Memory B cell (primary cell): ENCODE measurements around the gene CCDC17.

ENCODE experiments used
- ATAC-seq: fragments of 150-1000 bp; cut with Tn5 transposase; 2 replicates; pipeline ENCODE4 v1.10.0; 2021; ENCODE audit warnings: low read depth, mild to moderate bottlenecking, moderate library complexity
- DNase-seq, 2 donors: peaks; one replicate each; pipeline ENCODE4 v3.0.0; 2022; ENCODE audit warnings: low spot score in 2 of 2
- H3K27ac Mint-ChIP-seq: one replicate; pipeline ENCODE4 v1.8.0; 2022; ENCODE audit warnings: mild to moderate bottlenecking, moderate library complexity, mixed read lengths
- H3K27me3 Mint-ChIP-seq: one replicate; pipeline ENCODE4 v1.8.0; 2022; ENCODE audit warnings: mixed read lengths
- H3K36me3 Mint-ChIP-seq: one replicate; pipeline ENCODE4 v1.8.0; 2022; ENCODE audit warnings: mild to moderate bottlenecking, mixed read lengths
- H3K4me1 Mint-ChIP-seq: one replicate; pipeline ENCODE4 v1.8.0; 2022; ENCODE audit warnings: mixed read lengths
- H3K4me3 Mint-ChIP-seq: one replicate; pipeline ENCODE4 v1.8.0; 2022; ENCODE audit warnings: mild to moderate bottlenecking, moderate library complexity, mixed read lengths
- H3K9me3 Mint-ChIP-seq: one replicate; pipeline ENCODE4 v1.8.0; 2022; ENCODE audit warnings: mixed read lengths

CCDC17 gene

GRCh38 chr1:45643978-45644377, 20.1 kb upstream of the CCDC17 start:
- H3K36me3 Mint-ChIP-seq, result peaks cover 23% of the 10 kb centered on the region

GRCh38 chr1:45643321-45643720, 19.5 kb upstream of the CCDC17 start:
- Mint-ChIP-seq H3K27me3 (no peaks in the 10 kb centered on the region), H3K27ac (no peak overlapping the region), H3K4me3 (no peak overlapping the region), H3K4me1 (peaks cover 8% of the 10 kb centered on the region), H3K36me3 (peaks cover 22% of the 10 kb centered on the region), H3K9me3 (no peaks in the 10 kb centered on the region)
- ATAC-seq (no peak), DNase-seq (no peak)

More at GRCh38 chr1:45643978-45644377, 20.1 kb upstream of the CCDC17 start:
- Mint-ChIP-seq H3K27me3 (no peaks in the 10 kb centered on the region), H3K9me3 (no peaks in the 10 kb centered on the region), H3K4me3 (no peak overlapping the region), H3K27ac (no peak overlapping the region), H3K4me1 (peaks cover 8% of the 10 kb centered on the region)
- DNase-seq, result no peak
- no peak for ATAC-seq

GRCh38 chr1:45640293-45640692, 16.4 kb upstream of the CCDC17 start:
- H3K36me3 Mint-ChIP-seq, result peaks cover 21% of the 10 kb centered on the region
- DNase-seq, result no peak
- H3K27me3 Mint-ChIP-seq, result no peaks in the 10 kb centered on the region
- peaks cover 2% of the 10 kb centered on the region for H3K4me1 Mint-ChIP-seq
- H3K27ac Mint-ChIP-seq, result no peak overlapping the region
- H3K9me3 Mint-ChIP-seq, result no peaks in the 10 kb centered on the region
- no peak overlapping the region for H3K4me3 Mint-ChIP-seq
- ATAC-seq, result no peak

GRCh38 chr1:45635211-45635610, 11.4 kb upstream of the CCDC17 start:
- no peak for DNase-seq
- H3K9me3 Mint-ChIP-seq, result no peaks in the 10 kb centered on the region
- no peak overlapping the region for H3K27ac Mint-ChIP-seq
- no peak overlapping the region for H3K4me3 Mint-ChIP-seq
- H3K36me3 Mint-ChIP-seq, result peaks cover 24% of the 10 kb centered on the region
- H3K4me1 Mint-ChIP-seq, result no peaks in the 10 kb centered on the region
- no peak for ATAC-seq
- no peaks in the 10 kb centered on the region for H3K27me3 Mint-ChIP-seq

- Mint-ChIP-seq H3K36me3 (peaks cover 31% of the 10 kb centered on the region), H3K27me3 (no peaks in the 10 kb centered on the region), H3K4me1 (no peaks in the 10 kb centered on the region), H3K27ac (no peak overlapping the region), H3K9me3 (no peaks in the 10 kb centered on the region), H3K4me3 (no peak overlapping the region)
- DNase-seq (no peak), ATAC-seq (no peak)
Measured at GRCh38 chr1:45630429-45630828, 6.6 kb upstream of the CCDC17 start.

- peaks cover 28% of the 10 kb centered on the region for H3K36me3 Mint-ChIP-seq
- no peak for DNase-seq
- no peaks in the 10 kb centered on the region for H3K9me3 Mint-ChIP-seq
- no peak for ATAC-seq
- H3K4me3 Mint-ChIP-seq, result no peak overlapping the region
- no peaks in the 10 kb centered on the region for H3K4me1 Mint-ChIP-seq
- no peaks in the 10 kb centered on the region for H3K27me3 Mint-ChIP-seq
- H3K27ac Mint-ChIP-seq, result no peak overlapping the region
Measured at GRCh38 chr1:45629035-45629434, 5.2 kb upstream of the CCDC17 start.

- no peaks in the 10 kb centered on the region for H3K4me1 Mint-ChIP-seq
- H3K4me3 Mint-ChIP-seq, result no peak overlapping the region
- no peaks in the 10 kb centered on the region for H3K27me3 Mint-ChIP-seq
- ATAC-seq (no peak), DNase-seq (no peak)
- H3K9me3 Mint-ChIP-seq, result no peaks in the 10 kb centered on the region
- peaks cover 13% of the 10 kb centered on the region for H3K36me3 Mint-ChIP-seq
- H3K27ac Mint-ChIP-seq, result no peak overlapping the region
Measured at GRCh38 chr1:45622524-45623394, 1.1 kb downstream of the CCDC17 start.

- Mint-ChIP-seq H3K27me3 (no peaks in the 10 kb centered on the region), H3K4me3 (no peak overlapping the region), H3K36me3 (peaks cover 19% of the 10 kb centered on the region), H3K4me1 (no peaks in the 10 kb centered on the region), H3K9me3 (no peaks in the 10 kb centered on the region), H3K27ac (no peak overlapping the region)
- DNase-seq (no peak), ATAC-seq (no peak)
Measured at GRCh38 chr1:45621895-45622523, 1.8 kb downstream of the CCDC17 start.

- Mint-ChIP-seq H3K4me1 (no peaks in the 10 kb centered on the region), H3K9me3 (no peaks in the 10 kb centered on the region), H3K27me3 (no peaks in the 10 kb centered on the region), H3K36me3 (peaks cover 19% of the 10 kb centered on the region), H3K4me3 (no peak overlapping the region), H3K27ac (no peak overlapping the region)
- ATAC-seq (no peak), DNase-seq (no peak)
Measured at GRCh38 chr1:45621501-45621836, 2.4 kb downstream of the CCDC17 start.

- Mint-ChIP-seq H3K4me3 (no peak overlapping the region), H3K4me1 (peaks cover 5% of the 10 kb centered on the region), H3K27me3 (no peaks in the 10 kb centered on the region), H3K9me3 (no peaks in the 10 kb centered on the region), H3K36me3 (peaks cover 24% of the 10 kb centered on the region), H3K27ac (no peak overlapping the region)
- DNase-seq (no peak), ATAC-seq (no peak)
Measured at GRCh38 chr1:45620588-45621500, 3.0 kb downstream of the CCDC17 start.

- Mint-ChIP-seq H3K4me1 (peaks cover 12% of the 10 kb centered on the region), H3K27me3 (no peaks in the 10 kb centered on the region), H3K27ac (no peak overlapping the region), H3K9me3 (no peaks in the 10 kb centered on the region), H3K36me3 (peaks cover 35% of the 10 kb centered on the region), H3K4me3 (no peak overlapping the region)
- no peak for ATAC-seq
- no peak for DNase-seq
Measured at GRCh38 chr1:45619149-45619921, 4.5 kb downstream of the CCDC17 start.

- Mint-ChIP-seq H3K27me3 (no peaks in the 10 kb centered on the region), H3K4me1 (peaks cover 12% of the 10 kb centered on the region), H3K27ac (no peak overlapping the region), H3K9me3 (no peaks in the 10 kb centered on the region), H3K4me3 (no peak overlapping the region), H3K36me3 (peaks cover 33% of the 10 kb centered on the region)
- no peak for ATAC-seq
- DNase-seq, result no peak
Measured at GRCh38 chr1:45617618-45618017, 6.2 kb downstream of the CCDC17 start.

GRCh38 chr1:45615885-45616284, 8.0 kb downstream of the CCDC17 start:
- H3K9me3 Mint-ChIP-seq, result no peaks in the 10 kb centered on the region
- no peak overlapping the region for H3K4me3 Mint-ChIP-seq
- ATAC-seq (peak; percentile 93), DNase-seq (no peak)
- peaks cover 15% of the 10 kb centered on the region for H3K4me1 Mint-ChIP-seq
- H3K36me3 Mint-ChIP-seq, result peaks cover 39% of the 10 kb centered on the region
- H3K27ac Mint-ChIP-seq, result no peak overlapping the region
- no peaks in the 10 kb centered on the region for H3K27me3 Mint-ChIP-seq
